ENCODE measurements around the gene AJAP1. TPM values are rescaled to one million over a fixed set of nuclear protein-coding genes. Genes with fewer than 3 reads are reported as not detected.

Gene AJAP1
- total RNA-seq, 2 experiments from 2014 or later: not detected

DNA sequence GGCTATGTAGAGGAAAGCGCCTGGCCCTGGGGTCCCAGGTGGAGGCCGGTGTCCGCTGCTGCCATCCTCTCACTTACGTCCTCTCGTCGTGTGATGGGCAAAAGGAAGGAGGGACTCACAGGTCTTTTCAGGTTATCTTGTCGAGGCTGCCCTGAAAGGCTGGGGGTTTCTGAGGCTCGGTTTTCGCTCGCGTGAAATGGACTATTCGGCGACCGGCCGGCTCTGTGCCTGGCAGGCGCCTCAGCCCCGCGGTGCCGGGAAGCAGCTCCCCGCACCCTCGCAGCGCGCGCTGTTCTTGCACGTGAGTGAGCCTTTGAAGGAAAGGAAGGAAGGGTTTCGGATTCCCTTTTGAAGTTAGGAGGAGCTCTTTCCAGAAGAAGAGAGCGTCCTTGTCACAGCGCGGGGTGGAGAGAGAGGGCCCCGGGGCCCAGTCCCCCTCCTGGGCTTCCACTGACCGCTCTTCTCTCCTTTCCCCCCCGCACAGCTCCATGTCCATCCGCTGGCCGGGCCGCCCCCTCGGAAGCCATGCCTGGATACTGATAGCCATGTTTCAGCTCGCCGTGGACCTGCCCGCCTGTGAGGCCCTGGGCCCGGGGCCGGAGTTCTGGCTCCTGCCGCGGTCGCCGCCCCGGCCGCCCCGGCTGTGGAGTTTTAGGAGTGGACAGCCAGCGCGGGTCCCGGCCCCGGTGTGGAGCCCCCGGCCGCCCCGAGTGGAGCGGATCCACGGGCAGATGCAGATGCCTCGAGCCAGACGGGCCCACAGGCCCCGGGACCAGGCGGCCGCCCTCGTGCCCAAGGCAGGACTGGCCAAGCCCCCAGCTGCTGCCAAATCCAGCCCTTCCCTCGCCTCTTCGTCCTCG is 57.2 kb downstream of the AJAP1 start:
- no peaks in the 10 kb centered on the region for H3K36me3 ChIP-seq (ENCODE audit: insufficient read depth, low read length)
- TF ChIP-seq EZH2phosphoT487 (IDR thresholded peaks at IDR 0.05; ENCODE audit: borderline replicate concordance, low read depth, low read length) (no peak), CTCF (conservative IDR thresholded peaks at IDR 0.05; ENCODE audit: low read length) (no peak)
- BruUV-seq (replicated peaks): no TSS peak
- DNase-seq (ENCODE audit: low spot score): no peak
- no peaks in the 10 kb centered on the region for H3K79me2 ChIP-seq (ENCODE audit: insufficient read depth, low read depth, low read length)
- ChIA-PET POLR2A (no interaction called here), CTCF (ENCODE audit: unreplicated experiment) (no interaction called here)
- no peaks in the 10 kb centered on the region for H3K4me1 ChIP-seq (ENCODE audit: insufficient read depth, low read length, poor library complexity, severe bottlenecking)
- no peak overlapping the region for H3K4me2 ChIP-seq (ENCODE audit: low read length)
- no peaks in the 10 kb centered on the region for H4K20me1 ChIP-seq (ENCODE audit: insufficient read depth, low read length)
- intact Hi-C loops (cut with micrococcal nuclease; ENCODE audit: unreplicated experiment): no loop called here
- no peak overlapping the region for H3K4me3 ChIP-seq (ENCODE audit: low read depth, low read length, poor library complexity, severe bottlenecking)
- no peak overlapping the region for H2AFZ ChIP-seq (ENCODE audit: low read length)
- H3K27ac ChIP-seq (ENCODE audit: low read depth, low read length, poor library complexity, severe bottlenecking): no peak overlapping the region
- no peaks in the 10 kb centered on the region for H3K9me2 ChIP-seq (ENCODE audit: insufficient read depth, low read length)
- no peaks in the 10 kb centered on the region for H3K9me3 ChIP-seq (ENCODE audit: low read length)

GRCh38 chr1:4713669-4714068 is 59.3 kb downstream of the AJAP1 start:
- H3K4me3 ChIP-seq (ENCODE audit: low read depth, low read length, poor library complexity, severe bottlenecking): no peak overlapping the region
- no peak overlapping the region for H2AFZ ChIP-seq (ENCODE audit: low read length)
- no peaks in the 10 kb centered on the region for H3K79me2 ChIP-seq (ENCODE audit: insufficient read depth, low read depth, low read length)
- intact Hi-C loops (cut with micrococcal nuclease; ENCODE audit: unreplicated experiment): no loop called here
- BruUV-seq (replicated peaks): no TSS peak
- ChIA-PET POLR2A (no interaction called here), CTCF (ENCODE audit: unreplicated experiment) (no interaction called here)
- H3K9me3 ChIP-seq (ENCODE audit: low read length): no peaks in the 10 kb centered on the region
- no peaks in the 10 kb centered on the region for H3K9me2 ChIP-seq (ENCODE audit: insufficient read depth, low read length)
- no peak overlapping the region for H3K4me2 ChIP-seq (ENCODE audit: low read length)
- H4K20me1 ChIP-seq (ENCODE audit: insufficient read depth, low read length): no peaks in the 10 kb centered on the region
- no peaks in the 10 kb centered on the region for H3K4me1 ChIP-seq (ENCODE audit: insufficient read depth, low read length, poor library complexity, severe bottlenecking)
- no peak overlapping the region for H3K27ac ChIP-seq (ENCODE audit: low read depth, low read length, poor library complexity, severe bottlenecking)
- DNase-seq (ENCODE audit: low spot score): no peak
- H3K36me3 ChIP-seq (ENCODE audit: insufficient read depth, low read length): no peaks in the 10 kb centered on the region
- no peak for TF ChIP-seq CTCF (conservative IDR thresholded peaks at IDR 0.05; ENCODE audit: low read length)
- no peak for TF ChIP-seq EZH2phosphoT487 (IDR thresholded peaks at IDR 0.05; ENCODE audit: borderline replicate concordance, low read depth, low read length)

GRCh38 chr1:4716406-4716805 is 62.0 kb downstream of the AJAP1 start:
- intact Hi-C loops (cut with micrococcal nuclease; ENCODE audit: unreplicated experiment): no loop called here

More at GRCh38 chr1:4716406-4716805, 62.0 kb downstream of the AJAP1 start:
- Histone ChIP-seq H3K9me2 (ENCODE audit: insufficient read depth, low read length) (no peaks in the 10 kb centered on the region), H4K20me1 (ENCODE audit: insufficient read depth, low read length) (no peaks in the 10 kb centered on the region), H3K4me2 (ENCODE audit: low read length) (no peak overlapping the region), H3K9me3 (ENCODE audit: low read length) (no peaks in the 10 kb centered on the region), H3K4me1 (ENCODE audit: insufficient read depth, low read length, poor library complexity, severe bottlenecking) (no peaks in the 10 kb centered on the region), H3K79me2 (ENCODE audit: insufficient read depth, low read depth, low read length) (no peaks in the 10 kb centered on the region), H3K27ac (ENCODE audit: low read depth, low read length, poor library complexity, severe bottlenecking) (no peak overlapping the region), H3K36me3 (ENCODE audit: insufficient read depth, low read length) (no peaks in the 10 kb centered on the region), H2AFZ (ENCODE audit: low read length) (no peak overlapping the region), H3K4me3 (ENCODE audit: low read depth, low read length, poor library complexity, severe bottlenecking) (no peak overlapping the region)
- ChIA-PET CTCF (ENCODE audit: unreplicated experiment) (no interaction called here), POLR2A (no interaction called here)
- no peak for DNase-seq (ENCODE audit: low spot score)
- BruUV-seq (replicated peaks): no TSS peak
- no peak for TF ChIP-seq CTCF (conservative IDR thresholded peaks at IDR 0.05; ENCODE audit: low read length)
- TF ChIP-seq EZH2phosphoT487 (IDR thresholded peaks at IDR 0.05; ENCODE audit: borderline replicate concordance, low read depth, low read length): no peak
